GM12892 (cell line): ENCODE measurements around the gene ZCCHC12.

Experiments used
- POLR2A ChIP-seq: IDR thresholded peaks from 2 replicates; pipeline ENCODE4 v1.6.1; 2011; ENCODE audit warnings: low read depth, low read length, control low read depth
- POLR2AphosphoS5 ChIP-seq: IDR thresholded peaks from 2 replicates; pipeline ENCODE4 v1.6.1; 2011; ENCODE audit warnings: low read depth, low read length, control low read depth
- TAF1 ChIP-seq: IDR thresholded peaks from 2 replicates; pipeline ENCODE4 v1.6.1; 2011; ENCODE audit warnings: low read depth, mild to moderate bottlenecking, control low read depth, low read length, borderline replicate concordance

DNA sequence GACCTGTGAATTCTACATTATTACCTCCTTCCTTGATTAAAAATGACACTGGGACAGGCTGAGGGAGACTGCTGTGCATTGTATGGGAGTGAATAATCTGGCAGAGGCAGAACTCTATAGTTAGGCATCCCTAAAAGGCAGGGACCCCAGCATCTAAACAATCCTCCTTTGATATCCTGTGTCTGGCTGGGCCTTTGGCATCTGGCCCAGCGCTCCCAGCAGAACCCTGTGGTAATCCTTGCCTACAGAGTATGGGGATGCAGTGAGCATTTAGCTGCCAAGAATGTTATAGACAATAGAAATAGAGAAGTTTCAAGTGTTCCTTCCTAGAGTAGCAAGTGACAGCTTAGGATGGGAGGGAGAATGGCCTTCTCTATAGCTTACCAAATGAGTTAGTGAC lies 38.5 kb downstream of the ZCCHC12 start:
- TF ChIP-seq POLR2AphosphoS5 (no peak), POLR2A (no peak), TAF1 (no peak)
